H7 (cell line): ENCODE measurements around the gene KLHL22. TPM values are rescaled to one million over a fixed set of nuclear protein-coding genes. Genes with fewer than 3 reads are reported as not detected.
"Not testable (repeated sequence)": the region's sequence is repeated elsewhere in the genome, so short reads cannot be mapped to it uniquely, and the experiment has no call there.

Experiments used
- DNase-seq: peaks from one replicate; pipeline ENCODE4 v3.0.0; 2012
- H3K27me3 ChIP-seq: 2 replicates; pipeline ENCODE4 v1.6.0; 2011; ENCODE audit warnings: mild to moderate bottlenecking, low read length; ENCODE audit not compliant: control insufficient read depth, insufficient read depth
- H3K36me3 ChIP-seq: replicated peaks from 2 replicates; pipeline ENCODE4 v1.5.1; 2011; ENCODE audit warnings: low read length; ENCODE audit not compliant: control insufficient read depth, insufficient read depth
- H3K4me3 ChIP-seq: 2 replicates; pipeline ENCODE4 v1.5.1; 2011; ENCODE audit warnings: low read depth, mild to moderate bottlenecking, control low read depth, low read length, moderate library complexity; ENCODE audit not compliant: insufficient read depth
- total RNA-seq: library from RNA; depleted of rRNA; stranded (reverse); fragments of >200 nt; shearing (Covaris generic); gene quantifications from 2 replicates; pipeline ENCODE4 v1.2.3, GENCODE V29; 2014

Gene KLHL22
- total RNA-seq, 1 experiment from 2014 or later = 28.9 TPM

GRCh38 chr22:20457506-20458240, 37.9 kb downstream of the KLHL22 start:
- Histone ChIP-seq H3K27me3 (no peaks in the 10 kb centered on the region), H3K4me3 (no peak overlapping the region), H3K36me3 (no peaks in the 10 kb centered on the region)
- no peak for DNase-seq

- Histone ChIP-seq H3K27me3 (no peaks in the 10 kb centered on the region), H3K4me3 (no peak overlapping the region), H3K36me3 (no peaks in the 10 kb centered on the region)
- no peak for DNase-seq
Observed at GRCh38 chr22:20456722-20457076, 38.9 kb downstream of the KLHL22 start.

- Histone ChIP-seq H3K36me3 (no peaks in the 10 kb centered on the region), H3K27me3 (no peaks in the 10 kb centered on the region), H3K4me3 (no peak overlapping the region)
- peak; percentile 93 for DNase-seq
Observed at GRCh38 chr22:20456064-20456721, 39.4 kb downstream of the KLHL22 start.

GRCh38 chr22:20455709-20456063, 39.9 kb downstream of the KLHL22 start:
- Histone ChIP-seq H3K27me3 (no peaks in the 10 kb centered on the region), H3K36me3 (no peaks in the 10 kb centered on the region), H3K4me3 (no peak overlapping the region)
- DNase-seq = no peak

- Histone ChIP-seq H3K27me3 (no peaks in the 10 kb centered on the region), H3K36me3 (no peaks in the 10 kb centered on the region), H3K4me3 (no peak overlapping the region)
- no peak for DNase-seq
Observed at GRCh38 chr22:20453222-20453621, 42.4 kb downstream of the KLHL22 start.

- Histone ChIP-seq H3K27me3 (no peaks in the 10 kb centered on the region), H3K4me3 (no peak overlapping the region), H3K36me3 (no peaks in the 10 kb centered on the region)
- DNase-seq = no peak
Observed at GRCh38 chr22:20451920-20452319, 43.7 kb downstream of the KLHL22 start.

- not testable (repeated sequence) for H3K4me3 ChIP-seq, H3K27me3 ChIP-seq, DNase-seq, H3K36me3 ChIP-seq
Observed at GRCh38 chr22:20451129-20451778, 44.3 kb downstream of the KLHL22 start.

GRCh38 chr22:20450551-20450906, 45.1 kb downstream of the KLHL22 start:
- Histone ChIP-seq H3K4me3 (no peak overlapping the region), H3K27me3 (no peaks in the 10 kb centered on the region), H3K36me3 (no peaks in the 10 kb centered on the region)
- no peak for DNase-seq

GRCh38 chr22:20449819-20450550, 45.6 kb downstream of the KLHL22 start:
- no peak overlapping the region for H3K4me3 ChIP-seq
- peak; percentile 55 for DNase-seq
- H3K36me3 ChIP-seq = no peaks in the 10 kb centered on the region
- H3K27me3 ChIP-seq = no peaks in the 10 kb centered on the region

GRCh38 chr22:20448630-20449029, 47.0 kb downstream of the KLHL22 start:
- no peaks in the 10 kb centered on the region for H3K36me3 ChIP-seq
- H3K27me3 ChIP-seq = no peaks in the 10 kb centered on the region
- H3K4me3 ChIP-seq = no peak overlapping the region
- no peak for DNase-seq

- Histone ChIP-seq H3K36me3 (no peaks in the 10 kb centered on the region), H3K27me3 (no peaks in the 10 kb centered on the region), H3K4me3 (no peak overlapping the region)
- no peak for DNase-seq
Observed at GRCh38 chr22:20446383-20446970, 49.1 kb downstream of the KLHL22 start.

- Histone ChIP-seq H3K4me3 (no peak overlapping the region), H3K27me3 (no peaks in the 10 kb centered on the region), H3K36me3 (no peaks in the 10 kb centered on the region)
- no peak for DNase-seq
Observed at GRCh38 chr22:20444325-20444724, 51.3 kb downstream of the KLHL22 start.

- H3K36me3 ChIP-seq = no peaks in the 10 kb centered on the region
- no peak overlapping the region for H3K4me3 ChIP-seq
- peaks cover 10% of the 10 kb centered on the region for H3K27me3 ChIP-seq
- DNase-seq = no peak
Observed at GRCh38 chr22:20442485-20443284, 52.9 kb downstream of the KLHL22 start.
